Keratinocyte (primary cell): ENCODE data around the gene TRAM2. TPM values are rescaled to one million over a fixed set of nuclear protein-coding genes. Genes with fewer than 3 reads are reported as not detected.

Source experiments
- DNase-seq: peaks from one replicate; pipeline ENCODE4 v3.0.0-alpha.2; 2011; ENCODE audit warnings: low read depth, missing footprints, low spot score
- FAIRE-seq: peaks from 2 replicates; lab custom pipeline; 2011; peaks lifted over from hg19 to GRCh38; lab: Jason Lieb, UNC
- H2AFZ ChIP-seq: 2 replicates; pipeline ENCODE4 v1.6.0; 2012; ENCODE audit warnings: low read length, control low read depth, inconsistent platforms; ENCODE audit not compliant: control insufficient read depth
- H3K27ac ChIP-seq: 2 replicates; pipeline ENCODE4 v1.5.1; 2011; ENCODE audit warnings: low read length; ENCODE audit not compliant: control insufficient read depth, insufficient read depth
- H3K27me3 ChIP-seq: 3 replicates; pipeline ENCODE4 v1.6.0; 2011; ENCODE audit warnings: low read length; ENCODE audit not compliant: control insufficient read depth, insufficient read depth; ENCODE audit errors: extremely low read depth
- H3K36me3 ChIP-seq, 2 experiments: 2 replicates in 1 of 2; 3 replicates in 1 of 2; pipeline ENCODE4 v1.5.1; 2011; ENCODE audit warnings: low read length in 2 of 2, mild to moderate bottlenecking in 1 of 2; ENCODE audit not compliant: control insufficient read depth in 2 of 2, insufficient read depth in 2 of 2; ENCODE audit errors: extremely low read depth in 1 of 2
- H3K4me1 ChIP-seq: 3 replicates; pipeline ENCODE4 v1.5.1; 2011; ENCODE audit warnings: low read length; ENCODE audit not compliant: control insufficient read depth, insufficient read depth; ENCODE audit errors: extremely low read depth
- H3K4me2 ChIP-seq: 3 replicates; pipeline ENCODE4 v1.6.0; 2011; ENCODE audit warnings: low read depth, low read length; ENCODE audit not compliant: control insufficient read depth, insufficient read depth; ENCODE audit errors: extremely low read depth
- H3K4me3 ChIP-seq, 3 experiments: fragments of 200-600 bp in 1 of 3; sonication (generic) in 1 of 3; 2 replicates in 2 of 3; 3 replicates in 1 of 3; pipeline ENCODE4 v1.5.1; 2011 to 2016; ENCODE audit warnings: low read length in 3 of 3, mild to moderate bottlenecking in 3 of 3, control low read depth in 2 of 3, inconsistent platforms in 1 of 3, low read depth in 1 of 3, mixed read lengths in 1 of 3, mixed run types in 1 of 3, moderate library complexity in 1 of 3; ENCODE audit not compliant: control insufficient read depth in 2 of 3, insufficient read depth in 2 of 3; ENCODE audit errors: extremely low read depth in 1 of 3
- H3K79me2 ChIP-seq: 2 replicates; pipeline ENCODE4 v1.6.0; 2012; ENCODE audit warnings: low read length; ENCODE audit not compliant: control insufficient read depth, insufficient read depth
- H3K9ac ChIP-seq: 3 replicates; pipeline ENCODE4 v1.6.0; 2011; ENCODE audit warnings: low read length; ENCODE audit not compliant: control insufficient read depth, insufficient read depth; ENCODE audit errors: extremely low read depth
- H3K9me1 ChIP-seq: 3 replicates; pipeline ENCODE4 v1.6.0; 2011; ENCODE audit warnings: low read length; ENCODE audit not compliant: control insufficient read depth, insufficient read depth; ENCODE audit errors: extremely low read depth
- H3K9me3 ChIP-seq: 2 replicates; pipeline ENCODE4 v1.5.1; 2012; ENCODE audit warnings: low read depth, low read length; ENCODE audit not compliant: control insufficient read depth
- H4K20me1 ChIP-seq: 3 replicates; pipeline ENCODE4 v1.6.0; 2011; ENCODE audit warnings: low read length; ENCODE audit not compliant: control insufficient read depth, insufficient read depth; ENCODE audit errors: extremely low read depth
- CTCF ChIP-seq, 3 experiments: IDR thresholded peaks in 1 of 3; conservative IDR thresholded peaks in 1 of 3; optimal IDR thresholded peaks in 1 of 3; 2 replicates in 2 of 3; 3 replicates in 1 of 3; pipeline versions ENCODE3 to v1.5.1; 2011; ENCODE audit warnings: low read length in 3 of 3, mild to moderate bottlenecking in 3 of 3, moderate library complexity in 2 of 3, control low read depth in 1 of 3, inconsistent platforms in 1 of 3; ENCODE audit not compliant: insufficient read depth in 2 of 3; ENCODE audit errors: extremely low read depth in 1 of 3
- EZH2 ChIP-seq: IDR thresholded peaks from one replicate; pipeline ENCODE4 v1.6.1; 2012; ENCODE audit warnings: inconsistent platforms, mild to moderate bottlenecking, low read length, moderate library complexity
- dilution Hi-C: fragments of 300-500 bp; cut with MboI; formaldehyde crosslinking; loops from one replicate; pipeline ENCODE4 v1.7.0; 2020; ENCODE audit warnings: low sequenced_read_pairs; ENCODE audit not compliant: extremely low pct_ligation_motif_present
- polyA plus RNA-seq, 5 experiments: library from polyadenylated mRNA; depleted of rRNA in 3 of 5; stranded (reverse) in 3 of 5; stranded (forward) in 1 of 5; unstranded in 1 of 5; fragments of >200 nt; gene quantifications; 1 replicate in 1 of 5; 2 replicates in 3 of 5; 3 replicates in 1 of 5; pipeline versions ENCODE4 v1.2.1 to v1.2.3, GENCODE V29; 2011 to 2012; ENCODE audit warnings: missing spikeins in 2 of 5, low read depth in 1 of 5, low replicate concordance in 1 of 5

Gene TRAM2
- polyA plus RNA-seq, 1 donor (not counting 4 experiments of a cell fraction or from before 2014, with no cell fraction given), result 9.2 TPM

- FAIRE-seq (no peak), DNase-seq (no peak)
- peaks cover 21% of the 10 kb centered on the region for H3K79me2 ChIP-seq
- TF ChIP-seq CTCF (optimal IDR thresholded peaks at IDR 0.05 in 1 of 3, IDR thresholded peaks at IDR 0.05 in 1 of 3, conservative IDR thresholded peaks at IDR 0.05 in 1 of 3; ENCODE audit: extremely low read depth in 1 of 3, insufficient read depth in 2 of 3, low read length in 3 of 3), result no peak
- no peak for TF ChIP-seq EZH2
- no peak overlapping the region for H2AFZ ChIP-seq
- H3K9me1 ChIP-seq, result no peaks in the 10 kb centered on the region
- no peak overlapping the region for H3K4me3 ChIP-seq
- peaks cover 54% of the 10 kb centered on the region for H3K4me1 ChIP-seq
- dilution Hi-C loops, result no loop called here
- no peaks in the 10 kb centered on the region for H3K9me3 ChIP-seq
- H3K4me2 ChIP-seq, result no peak overlapping the region
- no peaks in the 10 kb centered on the region for H3K36me3 ChIP-seq
- no peaks in the 10 kb centered on the region for H3K27me3 ChIP-seq
- H3K27ac ChIP-seq, result no peak overlapping the region
- no peaks in the 10 kb centered on the region for H4K20me1 ChIP-seq
- no peak overlapping the region for H3K9ac ChIP-seq
These were observed 29.1 kb downstream of the TRAM2 start for GRCh38 chr6:52547647-52548352.

GRCh38 chr6:52546678-52547077, 30.2 kb downstream of the TRAM2 start:
- no peak for TF ChIP-seq CTCF (optimal IDR thresholded peaks at IDR 0.05 in 1 of 3, IDR thresholded peaks at IDR 0.05 in 1 of 3, conservative IDR thresholded peaks at IDR 0.05 in 1 of 3; ENCODE audit: extremely low read depth in 1 of 3, insufficient read depth in 2 of 3, low read length in 3 of 3)
- TF ChIP-seq EZH2, result no peak
- no peak overlapping the region for H3K4me2 ChIP-seq
- dilution Hi-C loops, result no loop called here
- H3K79me2 ChIP-seq, result peaks cover 21% of the 10 kb centered on the region
- DNase-seq, result no peak
- no peaks in the 10 kb centered on the region for H3K27me3 ChIP-seq
- no peak for FAIRE-seq
- H3K27ac ChIP-seq, result no peak overlapping the region
- no peaks in the 10 kb centered on the region for H3K9me3 ChIP-seq
- no peaks in the 10 kb centered on the region for H4K20me1 ChIP-seq
- no peaks in the 10 kb centered on the region for H3K36me3 ChIP-seq
- no peaks in the 10 kb centered on the region for H3K9me1 ChIP-seq
- H3K4me3 ChIP-seq, result no peak overlapping the region
- H3K4me1 ChIP-seq, result peaks cover 44% of the 10 kb centered on the region
- no peak overlapping the region for H3K9ac ChIP-seq
- H2AFZ ChIP-seq, result no peak overlapping the region
